GM18909 (cell line): ENCODE data around the gene CMIP.

Experiments
- ATAC-seq: cut with Tn5 transposase; IDR thresholded peaks from one replicate; pipeline ENCODE4 v1.9.1; 2021; ENCODE audit warnings: mild to moderate bottlenecking; ENCODE audit not compliant: unreplicated experiment, poor library complexity

The CMIP gene

GRCh38 chr16:81526199-81526598 lies 81.6 kb downstream of the CMIP start:
- no peak for ATAC-seq

GRCh38 chr16:81526935-81527334 lies 82.3 kb downstream of the CMIP start:
- no peak for ATAC-seq

GRCh38 chr16:81527477-81528178 lies 83.0 kb downstream of the CMIP start:
- no peak for ATAC-seq

- no peak for ATAC-seq
These were observed 83.6 kb downstream of the CMIP start for GRCh38 chr16:81528256-81528655.

- no peak for ATAC-seq
These were observed 85.7 kb downstream of the CMIP start for GRCh38 chr16:81530296-81530721.

GRCh38 chr16:81530814-81531213 lies 86.2 kb downstream of the CMIP start:
- no peak for ATAC-seq

GRCh38 chr16:81531419-81531821 lies 86.8 kb downstream of the CMIP start:
- no peak for ATAC-seq

- ATAC-seq = no peak
These were observed 88.0 kb downstream of the CMIP start for GRCh38 chr16:81532491-81533174.

- ATAC-seq = no peak
These were observed 88.5 kb downstream of the CMIP start for GRCh38 chr16:81533175-81533507.

GRCh38 chr16:81535679-81536360 lies 91.2 kb downstream of the CMIP start:
- ATAC-seq = no peak

GRCh38 chr16:81536648-81537047 lies 92.0 kb downstream of the CMIP start:
- ATAC-seq = no peak

GRCh38 chr16:81537721-81538561 lies 93.3 kb downstream of the CMIP start:
- ATAC-seq = no peak

- ATAC-seq = no peak
These were observed 94.6 kb downstream of the CMIP start for GRCh38 chr16:81539009-81539758.

GRCh38 chr16:81539759-81540472 lies 95.3 kb downstream of the CMIP start:
- no peak for ATAC-seq

GRCh38 chr16:81541314-81541713 lies 96.7 kb downstream of the CMIP start:
- ATAC-seq = no peak

GRCh38 chr16:81542609-81543570 lies 98.3 kb downstream of the CMIP start:
- no peak for ATAC-seq

- no peak for ATAC-seq
These were observed 99.0 kb downstream of the CMIP start for GRCh38 chr16:81543571-81543970.

- no peak for ATAC-seq
These were observed 99.7 kb downstream of the CMIP start for GRCh38 chr16:81544261-81544660.
